Gastroesophageal sphincter (tissue), 4 donors: ENCODE data around the gene ANO4. TPM values are rescaled to one million over a fixed set of nuclear protein-coding genes. Genes with fewer than 3 reads are reported as not detected.
A peak's percentile ranks its signal among the peaks of the same experiment; 100 is the strongest.

ENCODE experiments used
- ATAC-seq: fragments of 150-250 bp; one replicate; pipeline ENCODE4 v1.9.1; 2016; ENCODE audit warnings: mild to moderate bottlenecking, moderate library complexity
- H3K27ac ChIP-seq, 4 donors: fragments of 200-600 bp; sonication (generic) in 3 of 4; 1 replicate in 3 of 4; 2 replicates in 1 of 4; pipeline ENCODE4 v1.5.1; 2016 to 2019
- H3K27me3 ChIP-seq: fragments of 200-600 bp; sonication (generic); one replicate; pipeline ENCODE4 v1.5.1; 2019
- H3K36me3 ChIP-seq, 2 donors: fragments of 200-600 bp; sonication (generic); one replicate each; pipeline ENCODE4 v1.5.1; 2019; ENCODE audit warnings: control low read depth in 1 of 2
- H3K4me1 ChIP-seq, 3 donors: fragments of 200-600 bp; sonication (generic); 1 replicate in 2 of 3; 2 replicates in 1 of 3; pipeline ENCODE4 v1.5.1; 2016 to 2019; ENCODE audit warnings: control low read depth in 2 of 3
- H3K4me3 ChIP-seq, 2 donors: fragments of 200-600 bp; sonication (generic); one replicate each; pipeline ENCODE4 v1.5.1; 2019; ENCODE audit warnings: mild to moderate bottlenecking in 1 of 2, moderate library complexity in 1 of 2
- H3K9me3 ChIP-seq, 3 donors: fragments of 200-600 bp; sonication (generic); one replicate each; pipeline ENCODE4 v1.5.1; 2017 to 2019; ENCODE audit warnings: control low read depth in 2 of 3
- CTCF ChIP-seq, 4 experiments: fragments of 200-600 bp in 2 of 4; fragments of 450-650 bp in 2 of 4; sonication (generic) in 1 of 4; IDR thresholded peaks; one replicate each; pipeline ENCODE4 v1.5.1; 2017 to 2019; ENCODE audit warnings: antibody characterized with exemption in 4 of 4, mild to moderate bottlenecking in 2 of 4, moderate library complexity in 2 of 4
- EP300 ChIP-seq: sonication (generic); formaldehyde crosslinking; IDR thresholded peaks from one replicate; pipeline ENCODE4 v1.6.1; 2017; ENCODE audit warnings: antibody characterized with exemption, mild to moderate bottlenecking
- POLR2A ChIP-seq, 2 donors: fragments of 450-650 bp; IDR thresholded peaks; one replicate each; pipeline ENCODE4 v1.6.1; 2017; ENCODE audit warnings: antibody characterized with exemption in 2 of 2, mild to moderate bottlenecking in 2 of 2, moderate library complexity in 1 of 2
- POLR2AphosphoS5 ChIP-seq: sonication (generic); formaldehyde crosslinking; IDR thresholded peaks from one replicate; pipeline ENCODE4 v1.6.1; 2017; ENCODE audit warnings: antibody characterized with exemption
- WGBS, 2 donors: methylation state at CpG; one replicate each; pipeline ENCODE4 v1.1.5; 2018; ENCODE audit warnings: low coverage in 1 of 2; 5-methylcytosine and 5-hydroxymethylcytosine counted together
- total RNA-seq, 4 donors: library from RNA; depleted of rRNA; stranded (reverse); fragments of >200 nt; gene quantifications; one replicate each; pipeline ENCODE4 v1.1.0, GENCODE V29; 2016

Gene ANO4
- total RNA-seq, 4 donors from 2014 or later = 0.08 to 0.30 (median 0.13) TPM; not detected in 1

- no peaks in the 10 kb centered on the region for H3K36me3 ChIP-seq
- no peak overlapping the region for H3K27ac ChIP-seq
- no peaks in the 10 kb centered on the region for H3K27me3 ChIP-seq
- 53 to 81% methylated on average over 4 of the region's 4 CpGs for WGBS, 2 donors
- no peak overlapping the region for H3K4me3 ChIP-seq
- no peak for ATAC-seq
- H3K9me3 ChIP-seq = peaks cover 0 to 9% (median 0%) of the 10 kb centered on the region in 3 donors
- no peaks in the 10 kb centered on the region for H3K4me1 ChIP-seq
- TF ChIP-seq POLR2A (IDR thresholded peaks at IDR 0.05) (no peak), POLR2AphosphoS5 (no peak), EP300 (no peak), CTCF (IDR thresholded peaks at IDR 0.05) (no peak)
Observed at GRCh38 chr12:101019201-101019600, 224.6 kb downstream of the ANO4 start.

GRCh38 chr12:101019667-101020066 lies 225.1 kb downstream of the ANO4 start:
- Histone ChIP-seq H3K27ac (no peak overlapping the region), H3K36me3 (no peaks in the 10 kb centered on the region), H3K4me1 (no peaks in the 10 kb centered on the region), H3K4me3 (no peak overlapping the region), H3K27me3 (no peaks in the 10 kb centered on the region), H3K9me3 (peaks cover 0 to 9% (median 0%) of the 10 kb centered on the region in 3 donors)
- no peak for ATAC-seq
- no peak for TF ChIP-seq EP300
- no peak for TF ChIP-seq CTCF (IDR thresholded peaks at IDR 0.05)
- TF ChIP-seq POLR2A (IDR thresholded peaks at IDR 0.05) = no peak
- TF ChIP-seq POLR2AphosphoS5 = no peak
- WGBS, 2 donors = 83 to 90% methylated on average over 3 of the region's 3 CpGs

- H3K4me3 ChIP-seq = no peak overlapping the region
- H3K27me3 ChIP-seq = no peaks in the 10 kb centered on the region
- TF ChIP-seq POLR2AphosphoS5 = no peak
- TF ChIP-seq CTCF (IDR thresholded peaks at IDR 0.05) = no peak
- no peak for TF ChIP-seq POLR2A (IDR thresholded peaks at IDR 0.05)
- TF ChIP-seq EP300 = no peak
- H3K27ac ChIP-seq = no peak overlapping the region
- 63 to 68% methylated on average over 3 of the region's 3 CpGs for WGBS, 2 donors
- peaks cover 0 to 9% (median 0%) of the 10 kb centered on the region in 3 donors for H3K9me3 ChIP-seq
- H3K36me3 ChIP-seq = no peaks in the 10 kb centered on the region
- ATAC-seq = no peak
- H3K4me1 ChIP-seq = no peaks in the 10 kb centered on the region
Observed at GRCh38 chr12:101021442-101021841, 226.9 kb downstream of the ANO4 start.

GRCh38 chr12:101021911-101022388 lies 227.4 kb downstream of the ANO4 start:
- TF ChIP-seq CTCF (IDR thresholded peaks at IDR 0.05) = no peak
- TF ChIP-seq EP300 = no peak
- no peak for TF ChIP-seq POLR2AphosphoS5
- no peak for TF ChIP-seq POLR2A (IDR thresholded peaks at IDR 0.05)
- Histone ChIP-seq H3K4me1 (no peaks in the 10 kb centered on the region), H3K27ac (no peak overlapping the region), H3K27me3 (no peaks in the 10 kb centered on the region), H3K36me3 (no peaks in the 10 kb centered on the region), H3K9me3 (peaks cover 0 to 9% (median 0%) of the 10 kb centered on the region in 3 donors), H3K4me3 (no peak overlapping the region)
- ATAC-seq = peak; percentile 78

- Histone ChIP-seq H3K27ac (no peak overlapping the region), H3K36me3 (no peaks in the 10 kb centered on the region), H3K9me3 (peaks cover 0 to 31% (median 0%) of the 10 kb centered on the region in 3 donors), H3K4me1 (no peaks in the 10 kb centered on the region), H3K27me3 (no peaks in the 10 kb centered on the region), H3K4me3 (no peak overlapping the region)
- no peak for ATAC-seq
- TF ChIP-seq POLR2A (IDR thresholded peaks at IDR 0.05) (no peak), POLR2AphosphoS5 (no peak), CTCF (IDR thresholded peaks at IDR 0.05) (no peak), EP300 (no peak)
- WGBS, 2 donors = 100% methylated on average over 1 of the region's 3 CpGs; no CpG with 5 or more reads in 1 of the 2 donors
Observed at GRCh38 chr12:101027200-101027599, 232.6 kb downstream of the ANO4 start.
